NCI-H1930 (cell line): ENCODE results near the gene SUB1.
"Not testable (repeated sequence)": the region's sequence is repeated elsewhere in the genome, so short reads cannot be mapped to it uniquely, and the experiment has no call there.

Source experiments
- DNase-seq, 2 experiments: peaks; one replicate each; lab custom pipeline; 2025; lab: John Stamatoyannopoulos, UW

Gene SUB1

DNA sequence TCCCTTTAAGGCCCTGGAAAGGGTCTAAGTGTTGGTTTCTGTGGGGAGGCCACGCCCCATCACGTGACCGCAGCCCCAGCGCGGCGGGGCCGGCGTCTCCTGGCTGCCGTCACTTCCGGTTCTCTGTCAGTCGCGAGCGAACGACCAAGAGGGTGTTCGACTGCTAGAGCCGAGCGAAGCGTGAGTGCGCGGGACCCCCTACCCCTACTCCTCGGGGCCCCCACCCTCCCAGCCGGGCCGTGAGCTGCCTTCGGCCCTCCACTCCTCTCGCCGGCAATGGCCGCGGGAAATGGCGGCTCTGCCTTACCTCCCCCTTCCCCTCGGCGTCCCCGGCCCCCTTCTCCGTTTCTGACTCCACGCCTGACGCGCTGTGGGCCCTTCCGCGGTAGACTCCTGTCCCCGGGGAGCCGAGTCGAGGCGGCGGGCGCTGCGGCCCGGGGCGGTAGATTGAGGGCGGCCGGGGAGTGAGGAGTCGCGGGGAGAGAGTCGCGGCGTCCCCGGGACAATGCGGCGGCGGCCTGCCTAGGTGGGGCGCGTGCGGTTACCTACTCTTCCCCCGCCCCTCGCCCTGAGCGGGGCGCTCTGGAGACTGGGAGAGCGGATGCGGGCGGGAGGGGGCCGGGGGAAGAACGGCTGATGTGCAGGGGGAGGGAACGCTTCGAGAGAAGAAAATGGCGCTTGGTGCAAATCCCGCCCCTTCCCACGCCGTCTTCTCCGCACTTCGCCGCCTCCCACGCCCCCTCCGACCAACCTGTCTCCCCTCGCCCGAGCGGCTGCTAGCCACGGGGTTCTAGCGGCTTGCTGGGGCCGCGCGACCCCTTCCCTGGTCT is at the start of gene SUB1:
SUB1 (plus strand) TSS at position 112 of the 830 bp plus-strand sequence. CDS start 2,956 bp downstream, outside the sequence.
- peak; percentile 92 to 97 for DNase-seq

DNA sequence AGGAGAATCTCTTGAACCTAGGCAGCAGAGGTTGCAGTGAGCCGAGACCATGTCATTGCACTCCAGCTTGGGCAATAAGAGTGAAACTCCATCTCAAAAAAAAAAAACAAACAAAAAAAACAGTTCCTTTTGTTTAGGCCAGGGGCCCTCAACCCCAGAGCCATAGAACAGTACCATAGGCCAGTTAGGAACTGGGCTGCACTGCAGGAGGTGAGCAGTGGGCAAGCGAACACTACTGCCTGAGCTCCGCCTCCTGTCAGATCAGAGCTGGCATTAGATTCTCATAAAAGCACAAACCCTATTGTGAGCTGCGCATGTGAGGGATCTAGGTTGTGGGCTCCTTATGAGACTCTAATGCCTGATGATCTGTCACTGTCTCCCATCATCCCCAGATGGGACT is 49.1 kb upstream of the SUB1 start:
- DNase-seq, result no peak

- DNase-seq, result not testable (repeated sequence)
Observed at GRCh38 chr5:32537437-32538029, 47.8 kb upstream of the SUB1 start.

DNA sequence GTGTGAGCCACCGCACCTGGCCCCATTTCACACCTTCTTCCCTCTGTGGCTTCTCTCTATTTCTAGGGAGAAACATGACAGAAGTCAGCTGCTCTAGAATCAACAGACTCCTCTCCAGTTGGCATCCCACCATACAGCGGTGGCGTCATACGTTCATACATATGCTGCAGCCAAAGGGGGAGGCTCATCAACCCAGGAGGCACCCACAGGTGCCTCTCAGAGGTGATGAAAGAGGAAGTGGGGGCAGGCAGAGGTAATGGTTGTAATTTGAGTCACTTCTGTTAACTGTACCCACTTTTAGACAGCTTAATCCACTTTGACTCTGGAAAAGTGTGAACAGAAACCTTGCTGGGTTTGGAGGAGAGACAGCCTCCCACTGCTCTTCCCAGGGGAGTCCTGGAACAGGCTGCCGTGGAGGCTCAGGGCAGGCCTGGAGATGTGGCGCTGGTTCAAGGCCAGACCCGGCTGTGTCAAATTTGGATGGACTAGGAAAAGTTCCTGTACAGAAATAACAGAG is 47.3 kb upstream of the SUB1 start:
- no peak for DNase-seq

GRCh38 chr5:32539981-32540845 is 45.1 kb upstream of the SUB1 start:
- no peak for DNase-seq

DNA sequence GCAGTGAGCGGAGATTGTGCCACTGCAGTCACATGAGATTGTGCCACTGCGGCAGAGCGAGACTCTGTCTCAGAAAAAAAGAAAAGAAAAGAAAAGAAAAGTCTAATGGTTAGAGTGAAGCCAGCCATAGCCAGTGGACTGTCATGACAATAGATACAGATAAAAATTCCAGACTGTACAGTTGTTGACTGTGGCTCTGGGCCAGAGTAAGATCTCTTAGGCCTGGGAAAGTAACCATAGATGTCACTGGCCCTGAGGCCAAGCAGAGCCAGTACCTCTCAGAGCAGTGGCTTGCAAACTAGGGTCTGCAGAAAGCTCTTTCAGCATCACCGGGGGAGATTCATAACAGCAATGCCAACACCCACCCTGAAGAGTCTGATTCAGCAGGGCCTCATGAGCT is 44.1 kb upstream of the SUB1 start:
- no peak for DNase-seq

- no peak for DNase-seq
Observed at GRCh38 chr5:32542216-32543059, 42.9 kb upstream of the SUB1 start.

DNA sequence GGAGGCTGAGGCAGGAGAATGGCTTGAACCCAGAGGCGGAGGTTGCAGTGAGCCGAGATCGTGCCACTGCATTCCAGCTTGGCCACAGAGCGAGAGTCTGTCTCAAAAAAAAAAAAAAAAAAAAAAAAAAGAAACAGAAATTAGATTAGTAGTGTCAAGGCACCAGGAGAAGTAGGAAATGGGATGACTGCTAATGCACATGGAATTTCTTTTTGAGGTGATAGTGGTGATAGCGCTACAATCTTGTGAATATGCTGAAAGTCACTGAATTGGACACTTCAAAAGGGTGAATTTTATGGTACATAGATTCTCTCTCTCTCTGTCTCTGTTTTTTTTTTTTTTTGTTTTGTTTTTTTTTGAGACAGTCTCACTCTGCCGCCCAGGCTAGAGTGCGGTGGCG is 42.1 kb upstream of the SUB1 start:
- DNase-seq, result no peak

GRCh38 chr5:32545102-32545800 is 40.1 kb upstream of the SUB1 start:
- DNase-seq, result no peak

DNA sequence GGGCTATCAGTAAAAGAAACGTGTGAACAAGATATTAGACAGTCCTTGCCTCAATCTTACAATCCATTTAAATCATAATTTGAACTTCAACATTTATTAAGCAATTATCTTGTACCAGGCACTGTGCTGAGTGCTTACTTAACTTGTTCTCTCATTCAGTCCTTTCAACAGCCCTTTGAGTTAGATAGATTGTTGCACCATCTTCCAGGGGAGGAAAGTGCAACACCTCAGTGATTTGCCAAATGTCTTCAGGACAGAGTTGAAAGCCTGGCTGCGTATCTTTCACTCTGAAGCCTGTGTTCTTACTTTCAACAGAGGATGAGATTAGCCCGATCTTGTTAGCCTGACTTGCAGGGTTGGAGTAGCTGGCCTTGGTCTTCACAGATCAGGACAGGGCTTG is 34.2 kb upstream of the SUB1 start:
- DNase-seq, result no peak

DNA sequence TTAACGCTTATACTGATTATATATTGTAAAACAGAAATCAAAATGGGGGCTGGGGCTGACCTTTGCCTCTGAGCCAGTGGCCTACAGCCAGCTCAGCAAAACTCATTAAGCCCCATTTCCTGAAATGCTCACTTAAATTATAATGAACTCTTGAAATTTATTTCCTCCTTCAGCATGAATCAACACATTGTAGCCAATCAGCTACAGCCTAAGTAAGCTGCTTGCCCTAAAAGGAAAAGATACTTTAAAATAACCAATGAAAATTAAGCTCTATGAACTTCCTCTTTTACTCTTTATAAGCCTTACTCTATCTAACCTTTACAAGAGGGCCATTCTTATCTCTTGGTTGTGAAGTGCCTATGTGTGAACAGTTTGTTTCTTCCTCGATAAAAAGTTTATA is 33.5 kb upstream of the SUB1 start:
- no peak for DNase-seq

GRCh38 chr5:32552491-32552890 is 32.9 kb upstream of the SUB1 start:
- not testable (repeated sequence) for DNase-seq

- no peak for DNase-seq
Observed at GRCh38 chr5:32552936-32553335, 32.4 kb upstream of the SUB1 start.

DNA sequence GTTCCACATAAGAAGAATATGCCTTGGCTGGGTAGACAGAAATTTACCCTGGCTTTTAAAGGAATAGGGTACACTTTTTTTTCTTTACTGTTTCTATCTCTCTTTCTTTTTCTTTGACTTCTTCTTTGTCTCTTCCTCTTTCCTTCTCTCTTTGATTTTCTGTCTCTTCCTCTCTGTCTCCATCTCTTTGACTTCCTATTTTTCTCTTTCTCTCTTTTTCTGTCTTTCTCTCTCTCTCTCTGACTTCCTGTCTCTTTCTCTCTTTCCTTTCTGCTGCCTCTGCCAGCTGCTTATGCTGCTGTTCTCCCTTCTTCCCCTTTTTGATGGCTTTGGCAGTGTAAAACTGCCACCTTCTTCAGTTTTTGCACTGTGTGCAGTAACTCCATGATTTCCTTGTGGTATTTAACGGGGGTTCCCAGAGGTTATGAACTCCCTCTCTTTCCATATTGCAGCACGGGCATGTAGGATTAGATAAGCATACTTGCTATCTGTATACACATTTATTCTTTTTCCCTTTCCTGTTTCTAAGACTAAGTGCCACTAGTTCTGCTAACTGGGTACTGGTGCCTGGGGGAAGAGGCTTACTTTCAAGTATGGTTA is 31.1 kb upstream of the SUB1 start:
- DNase-seq, result not testable (repeated sequence)

DNA sequence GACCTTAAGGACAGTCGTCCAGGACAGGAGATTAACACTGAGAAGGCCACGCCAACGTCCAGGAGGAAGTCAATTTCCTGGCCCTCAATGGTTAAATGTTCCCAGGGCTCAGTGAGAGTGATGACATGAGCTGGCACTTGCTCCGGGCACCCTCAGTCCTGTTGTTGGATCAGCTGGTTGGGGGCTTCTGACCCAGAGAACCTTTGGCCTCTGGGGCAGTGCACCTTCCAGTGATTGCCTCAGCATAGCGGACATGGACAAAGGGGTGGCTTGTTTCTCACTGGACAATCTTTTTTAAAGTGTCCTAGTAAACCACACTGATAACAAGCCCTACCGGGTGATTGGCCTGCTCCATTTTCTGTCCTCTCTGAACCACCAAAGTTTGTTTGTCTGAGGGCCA is 28.8 kb upstream of the SUB1 start:
- not testable (repeated sequence) for DNase-seq

- no peak for DNase-seq
Observed at GRCh38 chr5:32559411-32559810, 25.9 kb upstream of the SUB1 start.

DNA sequence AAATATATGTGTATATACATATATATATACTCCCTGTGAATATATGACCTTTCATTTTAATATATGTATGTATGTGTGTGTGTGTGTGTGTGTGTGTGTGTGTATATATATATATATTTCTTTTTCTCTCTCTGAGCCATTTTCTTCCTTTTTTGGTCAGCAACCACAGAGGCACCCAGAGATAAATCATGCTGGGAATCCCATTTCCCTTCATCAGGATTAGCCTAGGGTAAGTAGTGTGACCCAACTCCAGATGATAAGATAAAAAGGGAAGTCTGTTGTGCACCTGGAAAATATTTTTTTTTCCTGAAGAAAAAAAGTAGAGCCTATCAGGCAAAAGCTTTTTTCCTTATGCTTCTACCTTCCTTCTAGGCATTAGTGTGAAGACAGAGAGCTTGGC is 25.4 kb upstream of the SUB1 start:
- no peak for DNase-seq

DNA sequence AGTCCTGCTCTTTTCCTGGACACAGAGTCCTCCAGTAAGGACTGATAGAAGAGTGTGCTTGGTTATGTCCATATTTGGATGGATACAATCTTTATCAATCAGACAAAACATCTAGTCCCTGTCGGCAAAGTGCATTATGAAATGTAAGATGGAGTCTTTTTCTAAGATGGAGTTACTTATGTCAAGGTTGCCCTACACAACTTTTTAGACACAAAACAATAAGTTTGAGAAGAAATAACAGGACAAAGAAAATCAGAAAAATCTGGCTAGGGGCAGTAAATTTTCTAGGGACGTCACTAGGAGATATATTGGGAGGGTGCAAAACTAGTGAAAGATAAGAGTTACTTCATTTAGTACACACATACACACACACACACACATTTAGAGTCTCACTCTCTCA is 23.3 kb upstream of the SUB1 start:
- DNase-seq, result no peak

DNA sequence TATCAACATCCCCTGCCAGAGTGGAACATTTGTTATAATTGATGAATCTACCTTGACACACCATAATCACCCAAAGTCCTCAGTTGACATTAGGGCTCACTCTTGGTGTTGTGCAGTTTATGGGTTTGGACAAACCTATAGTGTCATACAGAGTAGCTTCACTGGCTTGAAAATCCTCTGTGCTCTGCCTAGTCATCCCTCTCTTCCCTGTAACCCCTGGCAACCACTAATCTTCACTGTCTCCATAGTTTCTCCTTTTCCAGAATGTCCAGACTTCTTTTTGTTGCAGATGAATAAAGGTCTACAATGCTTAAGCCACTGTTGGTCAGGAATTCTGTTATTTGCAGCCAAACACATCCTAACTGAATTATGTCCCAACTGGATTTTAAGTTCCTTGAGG is 22.5 kb upstream of the SUB1 start:
- no peak for DNase-seq

DNA sequence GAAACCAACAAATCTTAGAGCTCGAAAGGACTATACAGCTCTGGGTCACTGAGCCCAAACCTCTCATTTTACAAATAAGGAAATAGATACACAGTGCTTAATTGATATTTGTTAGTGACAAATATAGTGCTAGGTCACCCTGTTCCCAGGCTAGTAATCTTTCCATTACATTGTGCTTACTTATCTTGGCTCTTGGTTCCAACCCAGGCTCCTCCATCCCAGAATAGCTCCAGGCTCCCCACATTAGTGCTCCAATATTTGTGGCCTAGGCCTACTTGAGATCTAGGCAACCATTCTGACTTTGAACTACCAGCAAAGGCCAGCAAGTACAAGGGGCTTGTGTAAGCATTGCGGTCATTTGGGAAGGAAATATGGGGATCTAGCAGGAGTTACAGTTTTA is 21.7 kb upstream of the SUB1 start:
- no peak for DNase-seq

- DNase-seq, result no peak
Observed at GRCh38 chr5:32565145-32565544, 20.2 kb upstream of the SUB1 start.
